22Rv1 (cell line): ENCODE results near the gene DEDD2.

Experiments used
- ZFX ChIP-seq: fragments of 450-650 bp; IDR thresholded peaks from 2 replicates; pipeline ENCODE4 v1.6.1; 2017; ENCODE audit warnings: antibody characterized with exemption, borderline replicate concordance
- TF ChIP-seq, protein P1 (sequence below): fragments of 450-650 bp; IDR thresholded peaks from 2 replicates; pipeline ENCODE4 v1.5.1; 2017; ENCODE audit warnings: mild to moderate bottlenecking

DNA sequence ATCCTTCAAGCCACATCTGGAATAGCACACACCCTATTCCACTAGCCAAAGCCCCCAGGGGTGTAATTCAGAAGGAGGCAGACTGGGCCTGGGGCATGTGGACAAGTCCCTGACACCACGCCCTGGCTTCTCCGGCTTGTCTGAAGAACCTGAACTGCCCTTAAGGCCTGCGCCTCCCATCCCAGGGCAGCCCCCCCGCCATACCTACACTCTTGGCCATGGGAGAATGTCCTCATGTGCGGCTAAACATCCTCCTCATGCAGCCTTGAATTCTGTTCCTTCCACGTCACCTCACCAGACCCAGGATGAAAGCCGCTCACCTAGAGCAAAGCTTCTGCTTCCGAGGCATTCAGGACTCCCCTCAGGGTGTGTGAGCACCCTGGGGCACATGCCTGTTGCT is 60.9 kb downstream of the DEDD2 start:
- TF ChIP-seq, protein P1, sequence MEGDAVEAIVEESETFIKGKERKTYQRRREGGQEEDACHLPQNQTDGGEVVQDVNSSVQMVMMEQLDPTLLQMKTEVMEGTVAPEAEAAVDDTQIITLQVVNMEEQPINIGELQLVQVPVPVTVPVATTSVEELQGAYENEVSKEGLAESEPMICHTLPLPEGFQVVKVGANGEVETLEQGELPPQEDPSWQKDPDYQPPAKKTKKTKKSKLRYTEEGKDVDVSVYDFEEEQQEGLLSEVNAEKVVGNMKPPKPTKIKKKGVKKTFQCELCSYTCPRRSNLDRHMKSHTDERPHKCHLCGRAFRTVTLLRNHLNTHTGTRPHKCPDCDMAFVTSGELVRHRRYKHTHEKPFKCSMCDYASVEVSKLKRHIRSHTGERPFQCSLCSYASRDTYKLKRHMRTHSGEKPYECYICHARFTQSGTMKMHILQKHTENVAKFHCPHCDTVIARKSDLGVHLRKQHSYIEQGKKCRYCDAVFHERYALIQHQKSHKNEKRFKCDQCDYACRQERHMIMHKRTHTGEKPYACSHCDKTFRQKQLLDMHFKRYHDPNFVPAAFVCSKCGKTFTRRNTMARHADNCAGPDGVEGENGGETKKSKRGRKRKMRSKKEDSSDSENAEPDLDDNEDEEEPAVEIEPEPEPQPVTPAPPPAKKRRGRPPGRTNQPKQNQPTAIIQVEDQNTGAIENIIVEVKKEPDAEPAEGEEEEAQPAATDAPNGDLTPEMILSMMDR = no peak
- TF ChIP-seq ZFX = no peak
